A673 (cell line): ENCODE data around the gene MARK2.

Experiments
- CTCF ChIP-seq: fragments of 300-800, 200-600 bp; sonication (generic); conservative IDR thresholded peaks from 2 replicates; pipeline ENCODE4 v1.5.1; 2017; ENCODE audit warnings: low read depth, mild to moderate bottlenecking, antibody characterized with exemption, low read length, moderate library complexity, mixed read lengths
- EZH2 ChIP-seq: fragments of 200-600 bp; sonication (generic); IDR thresholded peaks from 2 replicates; pipeline ENCODE4 v1.6.1; 2017; ENCODE audit warnings: borderline replicate concordance, low read depth, mild to moderate bottlenecking, mixed read lengths, antibody characterized with exemption, low read length; ENCODE audit not compliant: poor library complexity, severe bottlenecking

GRCh38 chr11:63923319-63923718, 84.4 kb downstream of the MARK2 start:
- TF ChIP-seq CTCF, result no peak
- no peak for TF ChIP-seq EZH2
